Stimulated activated CD4-positive, alpha-beta T cell treated with anti-CD3 and anti-CD28 coated beads, Interleukin-12 subunit alpha, Interleukin-12 subunit beta, amount 100 ng/mL, for 48 hours (primary cell): ENCODE data around the gene TF.
"Not testable (repeated sequence)": the region's sequence is repeated elsewhere in the genome, so short reads cannot be mapped to it uniquely, and the experiment has no call there.

Experiments
- DNase-seq, 3 donors: peaks; one replicate each; pipeline ENCODE4 v3.0.0-alpha.2; 2020; ENCODE audit warnings: low read depth in 2 of 3, low spot score in 1 of 3

Gene TF

GRCh38 chr3:133745981-133746711 is at the start of gene TF:
TF (plus strand) TSS chr3:133746393; CDS start chr3:133746441, 48 bp downstream.
- DNase-seq: no peak

GRCh38 chr3:133697960-133698359 is 48.2 kb upstream of the TF start:
- DNase-seq: no peak

GRCh38 chr3:133699467-133699866 is 46.7 kb upstream of the TF start:
- no peak for DNase-seq

- no peak for DNase-seq
Measured at GRCh38 chr3:133699903-133700302, 46.3 kb upstream of the TF start.

GRCh38 chr3:133700351-133700750 is 45.8 kb upstream of the TF start:
- no peak for DNase-seq

- no peak for DNase-seq
Measured at GRCh38 chr3:133701435-133702358, 44.5 kb upstream of the TF start.

GRCh38 chr3:133703915-133704314 is 42.3 kb upstream of the TF start:
- no peak for DNase-seq

- no peak for DNase-seq
Measured at GRCh38 chr3:133706033-133706432, 40.2 kb upstream of the TF start.

GRCh38 chr3:133709139-133709750 is 36.9 kb upstream of the TF start:
- no peak for DNase-seq

GRCh38 chr3:133711013-133711412 is 35.2 kb upstream of the TF start:
- no peak for DNase-seq

- DNase-seq: no peak
Measured at GRCh38 chr3:133712017-133712416, 34.2 kb upstream of the TF start.

- DNase-seq: no peak
Measured at GRCh38 chr3:133713347-133713746, 32.8 kb upstream of the TF start.

- no peak for DNase-seq
Measured at GRCh38 chr3:133717424-133717823, 28.8 kb upstream of the TF start.

GRCh38 chr3:133722935-133723334 is 23.3 kb upstream of the TF start:
- no peak for DNase-seq

- no peak for DNase-seq
Measured at GRCh38 chr3:133730993-133731392, 15.2 kb upstream of the TF start.

- not testable (repeated sequence) for DNase-seq
Measured at GRCh38 chr3:133732231-133732630, 14.0 kb upstream of the TF start.

GRCh38 chr3:133733226-133733625 is 13.0 kb upstream of the TF start:
- DNase-seq: no peak

- no peak for DNase-seq
Measured at GRCh38 chr3:133734305-133734704, 11.9 kb upstream of the TF start.

GRCh38 chr3:133742351-133743091 is 3.7 kb upstream of the TF start:
- DNase-seq: no peak

GRCh38 chr3:133744241-133744640 is 2.0 kb upstream of the TF start:
- no peak for DNase-seq

GRCh38 chr3:133745108-133745507 is 1.1 kb upstream of the TF start:
- no peak for DNase-seq
